Progenitor cell of endocrine pancreas (in vitro differentiated cells): ENCODE measurements around the gene HS6ST3. TPM values are rescaled to one million over a fixed set of nuclear protein-coding genes. Genes with fewer than 3 reads are reported as not detected.

Experiments
- DNase-seq: peaks from one replicate; pipeline ENCODE4 v3.0.0; 2021; ENCODE audit warnings: low spot score; ENCODE audit not compliant: unreplicated experiment
- H3K27ac Mint-ChIP-seq: 2 replicates; pipeline ENCODE4 v1.8.0; 2021; ENCODE audit warnings: mild to moderate bottlenecking, moderate library complexity, mixed read lengths
- H3K27me3 Mint-ChIP-seq: 2 replicates; pipeline ENCODE4 v1.8.0; 2021; ENCODE audit warnings: mixed read lengths
- H3K36me3 Mint-ChIP-seq: 2 replicates; pipeline ENCODE4 v1.8.0; 2022; ENCODE audit warnings: mixed read lengths; ENCODE audit not compliant: insufficient read depth
- H3K4me1 Mint-ChIP-seq: 2 replicates; pipeline ENCODE4 v1.8.0; 2021; ENCODE audit warnings: low read depth, mixed read lengths
- H3K4me3 Mint-ChIP-seq: 2 replicates; pipeline ENCODE4 v1.8.0; 2021; ENCODE audit warnings: low read depth, mild to moderate bottlenecking, moderate library complexity, mixed read lengths
- H3K9me3 Mint-ChIP-seq: 2 replicates; pipeline ENCODE4 v1.8.0; 2021; ENCODE audit warnings: low read depth, mixed read lengths
- total RNA-seq: library from RNA; stranded (reverse); gene quantifications from 2 replicates; pipeline ENCODE4 v1.2.1, GENCODE V29; 2021
- TF ChIP-seq, protein P1 (sequence below): fragments of 200-600 bp; sonication (generic); IDR thresholded peaks from one replicate; pipeline ENCODE4 v1.5.0; 2021; ENCODE audit warnings: antibody characterized with exemption, mild to moderate bottlenecking; ENCODE audit not compliant: unreplicated experiment

HS6ST3 gene
- total RNA-seq, 1 donor from 2014 or later = 0.84 TPM

DNA sequence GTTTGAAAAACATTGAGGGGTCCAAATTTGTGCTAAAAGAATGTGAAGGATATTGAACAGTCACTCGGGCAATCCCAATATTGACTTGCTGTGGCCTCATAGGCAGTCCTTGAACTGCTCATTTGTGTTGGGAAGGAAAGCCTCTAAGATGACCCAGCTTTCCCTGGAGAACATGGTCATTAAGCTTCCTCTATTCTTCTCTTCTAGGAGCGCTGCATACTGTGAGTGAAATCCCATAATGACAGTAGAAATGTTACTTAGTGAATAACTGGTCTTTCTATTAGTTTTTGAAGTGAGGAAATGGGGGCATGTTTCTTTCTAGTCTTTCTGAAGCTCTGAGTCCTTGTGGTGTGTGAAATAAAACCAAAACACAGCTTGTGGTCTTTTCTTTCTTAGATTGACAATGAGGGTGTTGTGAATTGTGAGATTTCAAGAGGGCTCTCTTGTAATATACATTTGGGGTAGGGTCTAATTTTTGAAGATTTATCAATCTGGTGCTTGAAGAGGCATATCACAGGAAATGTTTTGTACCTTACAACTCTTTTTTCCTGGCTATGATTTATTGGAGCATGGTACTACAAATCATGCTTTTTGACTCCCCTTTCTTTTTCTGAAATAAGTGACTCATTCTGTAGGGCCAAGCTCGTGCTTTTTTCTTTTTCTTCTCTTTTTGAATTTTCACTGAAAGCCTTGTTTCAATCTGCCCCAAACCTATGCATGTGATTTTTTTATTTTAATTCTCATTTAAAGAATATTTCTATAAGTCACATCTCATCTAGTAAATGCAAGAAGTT, 653.6 kb downstream of the HS6ST3 start:
- Mint-ChIP-seq H3K27me3 (peaks cover 2% of the 10 kb centered on the region), H3K4me3 (no peak overlapping the region), H3K9me3 (no peaks in the 10 kb centered on the region), H3K4me1 (no peaks in the 10 kb centered on the region), H3K36me3 (no peaks in the 10 kb centered on the region), H3K27ac (no peak overlapping the region)
- TF ChIP-seq, protein P1, sequence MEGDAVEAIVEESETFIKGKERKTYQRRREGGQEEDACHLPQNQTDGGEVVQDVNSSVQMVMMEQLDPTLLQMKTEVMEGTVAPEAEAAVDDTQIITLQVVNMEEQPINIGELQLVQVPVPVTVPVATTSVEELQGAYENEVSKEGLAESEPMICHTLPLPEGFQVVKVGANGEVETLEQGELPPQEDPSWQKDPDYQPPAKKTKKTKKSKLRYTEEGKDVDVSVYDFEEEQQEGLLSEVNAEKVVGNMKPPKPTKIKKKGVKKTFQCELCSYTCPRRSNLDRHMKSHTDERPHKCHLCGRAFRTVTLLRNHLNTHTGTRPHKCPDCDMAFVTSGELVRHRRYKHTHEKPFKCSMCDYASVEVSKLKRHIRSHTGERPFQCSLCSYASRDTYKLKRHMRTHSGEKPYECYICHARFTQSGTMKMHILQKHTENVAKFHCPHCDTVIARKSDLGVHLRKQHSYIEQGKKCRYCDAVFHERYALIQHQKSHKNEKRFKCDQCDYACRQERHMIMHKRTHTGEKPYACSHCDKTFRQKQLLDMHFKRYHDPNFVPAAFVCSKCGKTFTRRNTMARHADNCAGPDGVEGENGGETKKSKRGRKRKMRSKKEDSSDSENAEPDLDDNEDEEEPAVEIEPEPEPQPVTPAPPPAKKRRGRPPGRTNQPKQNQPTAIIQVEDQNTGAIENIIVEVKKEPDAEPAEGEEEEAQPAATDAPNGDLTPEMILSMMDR = no peak
- no peak for DNase-seq

DNA sequence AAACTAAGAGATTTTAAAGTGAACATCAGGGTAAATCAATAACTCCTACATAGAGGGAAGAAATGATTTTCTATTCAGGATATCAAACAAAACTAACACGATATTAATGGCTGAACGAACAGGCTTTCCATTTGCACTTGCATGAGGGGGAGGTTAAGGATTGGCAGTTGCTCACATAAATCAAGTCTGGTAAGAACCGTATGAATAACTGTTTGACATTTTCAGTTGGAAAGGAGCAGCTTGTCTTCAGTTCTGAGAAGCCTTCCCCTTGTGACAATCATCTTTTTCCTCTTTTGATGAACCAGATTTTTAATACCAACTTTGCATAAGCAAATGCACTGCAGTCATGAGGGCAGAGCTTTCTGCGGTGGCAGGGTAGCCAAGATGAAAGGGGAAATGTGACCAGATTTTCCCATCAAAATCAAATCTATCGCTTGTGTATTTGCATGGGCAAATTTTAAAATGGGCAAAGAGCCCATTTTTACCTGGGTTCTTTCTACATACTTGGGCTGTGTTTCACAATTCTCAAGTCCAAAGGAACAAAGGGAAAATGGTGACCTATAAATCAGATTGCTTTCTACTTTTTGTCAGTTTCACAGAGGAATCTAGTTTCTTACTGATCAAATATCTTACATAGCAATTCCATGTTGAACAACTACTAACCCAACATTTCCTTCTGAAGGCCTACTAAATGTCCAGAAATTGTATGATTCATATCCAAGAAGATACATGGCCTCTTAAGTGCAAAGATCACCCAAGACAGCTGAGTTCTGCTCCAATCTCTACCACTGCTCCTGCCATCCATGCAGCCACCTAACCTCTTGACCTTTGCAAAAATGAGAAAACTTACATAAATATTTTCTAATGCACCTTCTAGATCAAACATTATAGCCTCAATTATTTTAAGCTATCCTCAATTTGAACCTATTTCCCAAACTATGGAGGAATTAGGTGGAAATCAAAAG, 654.7 kb downstream of the HS6ST3 start:
- no peaks in the 10 kb centered on the region for H3K4me1 Mint-ChIP-seq
- H3K9me3 Mint-ChIP-seq = no peaks in the 10 kb centered on the region
- peaks cover 2% of the 10 kb centered on the region for H3K27me3 Mint-ChIP-seq
- no peak overlapping the region for H3K27ac Mint-ChIP-seq
- H3K36me3 Mint-ChIP-seq = no peaks in the 10 kb centered on the region
- H3K4me3 Mint-ChIP-seq = no peak overlapping the region
- TF ChIP-seq, protein P1 = no peak
- DNase-seq = no peak

GRCh38 chr13:96746886-96747285, 657.0 kb downstream of the HS6ST3 start:
- no peaks in the 10 kb centered on the region for H3K36me3 Mint-ChIP-seq

GRCh38 chr13:96749825-96750224, 659.9 kb downstream of the HS6ST3 start:
- no peak overlapping the region for H3K27ac Mint-ChIP-seq
- no peaks in the 10 kb centered on the region for H3K4me1 Mint-ChIP-seq
- H3K9me3 Mint-ChIP-seq = no peaks in the 10 kb centered on the region
- no peak for DNase-seq
- H3K36me3 Mint-ChIP-seq = no peaks in the 10 kb centered on the region
- H3K27me3 Mint-ChIP-seq = no peaks in the 10 kb centered on the region
- no peak overlapping the region for H3K4me3 Mint-ChIP-seq
- TF ChIP-seq, protein P1 = no peak

More at GRCh38 chr13:96746886-96747285, 657.0 kb downstream of the HS6ST3 start:
- Mint-ChIP-seq H3K27me3 (peaks cover 2% of the 10 kb centered on the region), H3K4me3 (no peak overlapping the region), H3K4me1 (no peaks in the 10 kb centered on the region), H3K27ac (no peak overlapping the region), H3K9me3 (no peaks in the 10 kb centered on the region)
- TF ChIP-seq, protein P1 = no peak
- DNase-seq = no peak

DNA sequence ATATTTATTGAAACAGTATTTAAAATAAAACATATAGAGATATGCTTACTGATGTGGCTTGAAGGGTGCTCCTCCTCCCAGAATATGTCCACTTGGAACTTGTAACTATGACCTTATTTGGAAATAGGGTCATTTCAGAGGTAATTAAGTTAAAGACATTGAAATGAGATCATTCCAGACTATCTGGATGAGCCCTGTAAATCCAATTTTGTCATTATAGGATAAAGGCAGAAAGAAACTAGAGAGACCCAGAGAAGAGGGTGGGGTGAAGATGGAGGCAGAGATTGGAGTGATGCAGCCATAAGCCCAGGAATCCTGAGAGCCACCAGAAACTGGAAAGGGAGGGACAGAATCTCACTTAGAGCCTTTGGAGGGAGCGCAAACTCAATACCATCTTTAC, 661.2 kb downstream of the HS6ST3 start:
- Mint-ChIP-seq H3K36me3 (no peaks in the 10 kb centered on the region), H3K9me3 (peaks cover 3% of the 10 kb centered on the region), H3K4me3 (no peak overlapping the region), H3K4me1 (no peaks in the 10 kb centered on the region), H3K27me3 (no peaks in the 10 kb centered on the region), H3K27ac (no peak overlapping the region)
- no peak for DNase-seq
- TF ChIP-seq, protein P1 = no peak
